ENCODE data around the gene SLC27A3. TPM values are rescaled to one million over a fixed set of nuclear protein-coding genes. Genes with fewer than 3 reads are reported as not detected.

SLC27A3 gene
- total and polyA plus RNA-seq, 10 of the 15 experiments (the other 5 are each of a cell fraction or from before 2014, with no cell fraction given): 2.6 to 18.1 (median 8.3) TPM

DNA sequence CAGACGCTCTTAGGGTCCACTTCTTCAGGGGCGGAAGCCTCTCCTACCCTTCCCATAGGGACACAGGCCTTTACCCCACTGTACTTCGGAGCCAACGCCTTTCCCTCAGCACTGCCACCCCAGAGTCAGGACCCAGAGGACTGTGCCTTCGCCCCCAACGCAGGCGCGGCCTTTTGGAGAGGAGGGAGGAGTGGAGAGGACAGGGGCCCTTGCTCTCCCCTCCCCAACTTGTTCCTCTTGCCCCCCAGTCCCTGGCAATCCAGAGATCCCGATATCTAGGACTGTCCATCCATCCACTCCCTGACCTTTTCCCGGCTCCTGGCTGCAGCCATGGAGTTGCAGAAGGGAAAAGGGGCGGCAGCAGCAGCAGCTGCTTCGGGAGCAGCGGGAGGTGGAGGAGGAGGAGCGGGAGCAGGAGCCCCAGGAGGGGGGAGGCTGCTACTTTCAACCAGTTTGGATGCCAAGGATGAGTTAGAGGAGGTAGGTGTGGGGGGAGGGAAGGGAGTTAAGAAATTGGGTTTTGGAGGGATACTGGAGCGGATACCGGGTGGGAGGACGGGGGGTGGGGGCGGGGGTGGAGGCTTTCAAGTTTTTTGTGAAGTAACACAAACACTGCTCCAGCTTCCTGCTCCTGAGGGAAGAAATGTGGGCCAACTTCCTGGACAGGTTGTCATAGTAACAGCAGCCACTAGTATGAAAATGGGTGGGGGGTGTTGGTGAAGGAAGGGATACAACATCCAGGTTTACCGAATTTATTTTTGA, 46.7 kb upstream of the SLC27A3 start (continued):
- TF ChIP-seq MXI1 (IDR thresholded peaks at IDR 0.05; ENCODE audit: low read depth, low read length) (0 out of 2 replicates have a peak, but pooled peaks have one; percentile 25), EGR1 (IDR thresholded peaks at IDR 0.05; ENCODE audit: borderline replicate concordance in 1 of 2, low read depth in 2 of 2, low read length in 2 of 2) (peak in 1 of 2 experiments; percentile 10; a peak in 1 of 3 replicates), SP1 (IDR thresholded peaks at IDR 0.05; ENCODE audit: low read depth, low read length) (no peak), SIN3A (IDR thresholded peaks at IDR 0.05; ENCODE audit: low read depth, low read length) (no peak; the same call in 1 of the 2 replicates), EP300 (IDR thresholded peaks at IDR 0.05; ENCODE audit: borderline replicate concordance in 1 of 2, control insufficient read depth in 1 of 2, low read depth in 2 of 2, low read length in 2 of 2) (no peak), CBFB (IDR thresholded peaks at IDR 0.05; ENCODE audit: low read depth) (no peak), LARP7 (IDR thresholded peaks at IDR 0.05) (peak; percentile 81), KDM1A (IDR thresholded peaks at IDR 0.05; ENCODE audit: borderline replicate concordance) (no peak), NFIC (IDR thresholded peaks at IDR 0.05; ENCODE audit: low read depth, low read length) (no peak), ESRRA (IDR thresholded peaks at IDR 0.05; ENCODE audit: low read length) (no peak), WRNIP1 (IDR thresholded peaks at IDR 0.05; ENCODE audit: borderline replicate concordance, low read depth, low read length) (no peak), KAT2A (conservative IDR thresholded peaks at IDR 0.05; ENCODE audit: control insufficient read depth, low read depth, low read length) (no peak), IKZF2 (IDR thresholded peaks at IDR 0.05) (0 out of 4 replicates have a peak, but pooled peaks of 1 of the 2 experiments have one; percentile 42)
- TF ChIP-seq, protein P1, sequence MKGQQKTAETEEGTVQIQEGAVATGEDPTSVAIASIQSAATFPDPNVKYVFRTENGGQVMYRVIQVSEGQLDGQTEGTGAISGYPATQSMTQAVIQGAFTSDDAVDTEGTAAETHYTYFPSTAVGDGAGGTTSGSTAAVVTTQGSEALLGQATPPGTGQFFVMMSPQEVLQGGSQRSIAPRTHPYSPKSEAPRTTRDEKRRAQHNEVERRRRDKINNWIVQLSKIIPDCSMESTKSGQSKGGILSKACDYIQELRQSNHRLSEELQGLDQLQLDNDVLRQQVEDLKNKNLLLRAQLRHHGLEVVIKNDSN (IDR thresholded peaks at IDR 0.05; ENCODE audit: borderline replicate concordance, extremely low read length, insufficient read depth, low read depth, low read length): no peak
- TF ChIP-seq, protein P2, sequence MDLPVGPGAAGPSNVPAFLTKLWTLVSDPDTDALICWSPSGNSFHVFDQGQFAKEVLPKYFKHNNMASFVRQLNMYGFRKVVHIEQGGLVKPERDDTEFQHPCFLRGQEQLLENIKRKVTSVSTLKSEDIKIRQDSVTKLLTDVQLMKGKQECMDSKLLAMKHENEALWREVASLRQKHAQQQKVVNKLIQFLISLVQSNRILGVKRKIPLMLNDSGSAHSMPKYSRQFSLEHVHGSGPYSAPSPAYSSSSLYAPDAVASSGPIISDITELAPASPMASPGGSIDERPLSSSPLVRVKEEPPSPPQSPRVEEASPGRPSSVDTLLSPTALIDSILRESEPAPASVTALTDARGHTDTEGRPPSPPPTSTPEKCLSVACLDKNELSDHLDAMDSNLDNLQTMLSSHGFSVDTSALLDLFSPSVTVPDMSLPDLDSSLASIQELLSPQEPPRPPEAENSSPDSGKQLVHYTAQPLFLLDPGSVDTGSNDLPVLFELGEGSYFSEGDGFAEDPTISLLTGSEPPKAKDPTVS (IDR thresholded peaks at IDR 0.05; ENCODE audit: low read depth, low read length): no peak
- TF ChIP-seq, protein P3, sequence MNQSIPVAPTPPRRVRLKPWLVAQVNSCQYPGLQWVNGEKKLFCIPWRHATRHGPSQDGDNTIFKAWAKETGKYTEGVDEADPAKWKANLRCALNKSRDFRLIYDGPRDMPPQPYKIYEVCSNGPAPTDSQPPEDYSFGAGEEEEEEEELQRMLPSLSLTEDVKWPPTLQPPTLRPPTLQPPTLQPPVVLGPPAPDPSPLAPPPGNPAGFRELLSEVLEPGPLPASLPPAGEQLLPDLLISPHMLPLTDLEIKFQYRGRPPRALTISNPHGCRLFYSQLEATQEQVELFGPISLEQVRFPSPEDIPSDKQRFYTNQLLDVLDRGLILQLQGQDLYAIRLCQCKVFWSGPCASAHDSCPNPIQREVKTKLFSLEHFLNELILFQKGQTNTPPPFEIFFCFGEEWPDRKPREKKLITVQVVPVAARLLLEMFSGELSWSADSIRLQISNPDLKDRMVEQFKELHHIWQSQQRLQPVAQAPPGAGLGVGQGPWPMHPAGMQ (IDR thresholded peaks at IDR 0.05; ENCODE audit: borderline replicate concordance): no peak
- TF ChIP-seq, protein P4, sequence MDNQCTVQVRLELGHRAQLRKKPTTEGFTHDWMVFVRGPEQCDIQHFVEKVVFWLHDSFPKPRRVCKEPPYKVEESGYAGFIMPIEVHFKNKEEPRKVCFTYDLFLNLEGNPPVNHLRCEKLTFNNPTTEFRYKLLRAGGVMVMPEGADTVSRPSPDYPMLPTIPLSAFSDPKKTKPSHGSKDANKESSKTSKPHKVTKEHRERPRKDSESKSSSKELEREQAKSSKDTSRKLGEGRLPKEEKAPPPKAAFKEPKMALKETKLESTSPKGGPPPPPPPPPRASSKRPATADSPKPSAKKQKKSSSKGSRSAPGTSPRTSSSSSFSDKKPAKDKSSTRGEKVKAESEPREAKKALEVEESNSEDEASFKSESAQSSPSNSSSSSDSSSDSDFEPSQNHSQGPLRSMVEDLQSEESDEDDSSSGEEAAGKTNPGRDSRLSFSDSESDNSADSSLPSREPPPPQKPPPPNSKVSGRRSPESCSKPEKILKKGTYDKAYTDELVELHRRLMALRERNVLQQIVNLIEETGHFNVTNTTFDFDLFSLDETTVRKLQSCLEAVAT (IDR thresholded peaks at IDR 0.05): peak; percentile 80
- TF ChIP-seq, protein P5, sequence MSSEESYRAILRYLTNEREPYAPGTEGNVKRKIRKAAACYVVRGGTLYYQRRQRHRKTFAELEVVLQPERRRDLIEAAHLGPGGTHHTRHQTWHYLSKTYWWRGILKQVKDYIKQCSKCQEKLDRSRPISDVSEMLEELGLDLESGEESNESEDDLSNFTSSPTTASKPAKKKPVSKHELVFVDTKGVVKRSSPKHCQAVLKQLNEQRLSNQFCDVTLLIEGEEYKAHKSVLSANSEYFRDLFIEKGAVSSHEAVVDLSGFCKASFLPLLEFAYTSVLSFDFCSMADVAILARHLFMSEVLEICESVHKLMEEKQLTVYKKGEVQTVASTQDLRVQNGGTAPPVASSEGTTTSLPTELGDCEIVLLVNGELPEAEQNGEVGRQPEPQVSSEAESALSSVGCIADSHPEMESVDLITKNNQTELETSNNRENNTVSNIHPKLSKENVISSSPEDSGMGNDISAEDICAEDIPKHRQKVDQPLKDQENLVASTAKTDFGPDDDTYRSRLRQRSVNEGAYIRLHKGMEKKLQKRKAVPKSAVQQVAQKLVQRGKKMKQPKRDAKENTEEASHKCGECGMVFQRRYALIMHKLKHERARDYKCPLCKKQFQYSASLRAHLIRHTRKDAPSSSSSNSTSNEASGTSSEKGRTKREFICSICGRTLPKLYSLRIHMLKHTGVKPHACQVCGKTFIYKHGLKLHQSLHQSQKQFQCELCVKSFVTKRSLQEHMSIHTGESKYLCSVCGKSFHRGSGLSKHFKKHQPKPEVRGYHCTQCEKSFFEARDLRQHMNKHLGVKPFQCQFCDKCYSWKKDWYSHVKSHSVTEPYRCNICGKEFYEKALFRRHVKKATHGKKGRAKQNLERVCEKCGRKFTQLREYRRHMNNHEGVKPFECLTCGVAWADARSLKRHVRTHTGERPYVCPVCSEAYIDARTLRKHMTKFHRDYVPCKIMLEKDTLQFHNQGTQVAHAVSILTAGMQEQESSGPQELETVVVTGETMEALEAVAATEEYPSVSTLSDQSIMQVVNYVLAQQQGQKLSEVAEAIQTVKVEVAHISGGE (CRISPR knock-in tag; IDR thresholded peaks at IDR 0.05): no peak

Data from GM12878 (cell line).